ENCODE results near the gene SMARCA4. TPM values are rescaled to one million over a fixed set of nuclear protein-coding genes. Genes with fewer than 3 reads are reported as not detected.
"Not testable (repeated sequence)": the region's sequence is repeated elsewhere in the genome, so short reads cannot be mapped to it uniquely, and the experiment has no call there.

Gene SMARCA4
- total RNA-seq, 1 donor from 2014 or later: 38.3 TPM

DNA sequence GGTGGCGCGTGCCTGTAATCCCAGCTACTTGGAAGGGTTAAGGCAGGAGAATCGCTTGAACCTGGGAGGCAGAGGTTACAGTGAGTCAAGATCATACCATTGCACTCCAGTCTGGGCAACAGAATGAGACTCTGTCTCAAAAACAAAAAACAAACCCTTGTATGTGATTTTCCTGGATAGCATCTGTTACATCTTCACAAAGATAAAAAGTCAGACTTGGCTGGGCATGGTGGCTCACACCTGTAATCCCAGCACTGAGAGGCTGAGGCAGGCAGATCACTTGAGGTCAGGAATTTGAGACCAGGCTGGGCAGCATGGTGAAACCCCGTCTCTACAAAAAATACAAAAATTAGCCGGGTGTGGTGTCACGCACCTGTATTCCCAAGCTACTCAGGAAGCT is 136.5 kb downstream of the SMARCA4 start:
- DNase-seq (ENCODE audit: low spot score): not testable (repeated sequence)

DNA sequence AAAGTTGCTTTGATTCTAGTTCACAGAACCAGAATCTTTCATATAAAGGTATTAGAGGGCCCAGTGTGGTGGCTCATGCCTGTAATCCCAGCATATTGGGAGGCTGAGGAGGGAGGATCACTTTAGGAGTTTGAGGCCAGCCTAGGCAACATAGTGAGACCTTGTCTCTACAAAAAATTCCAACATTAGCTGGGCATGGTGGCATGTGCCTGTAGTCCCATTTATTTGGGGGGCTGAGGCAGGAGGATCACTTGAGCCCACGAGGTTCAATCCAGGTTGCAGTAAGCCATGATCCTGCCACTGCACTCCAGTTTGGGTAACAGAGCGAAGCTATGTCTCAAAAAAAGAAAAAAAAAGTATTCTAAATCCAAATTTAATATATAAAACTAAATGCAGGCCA is 137.5 kb downstream of the SMARCA4 start:
- DNase-seq (ENCODE audit: low spot score): no peak

DNA sequence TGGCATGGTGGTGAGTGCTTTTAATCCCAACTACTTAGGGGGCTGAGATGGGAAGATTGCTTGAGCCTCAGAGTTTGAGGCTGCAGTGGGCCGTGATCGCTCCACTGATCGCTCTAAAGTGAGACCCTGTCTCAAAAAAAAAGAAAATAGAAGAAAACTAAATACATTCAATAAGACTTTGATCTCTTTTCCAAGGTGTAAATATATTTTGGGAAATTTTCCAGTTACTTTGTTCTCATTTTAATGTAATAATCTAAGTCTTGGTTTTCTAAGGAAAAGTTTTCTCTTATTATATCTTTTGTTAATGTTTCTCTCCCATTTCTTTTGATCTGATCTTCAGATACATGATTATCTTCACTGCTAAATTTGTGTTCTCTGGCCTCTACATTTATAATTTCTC is 138.0 kb downstream of the SMARCA4 start:
- no peak for DNase-seq (ENCODE audit: low spot score)

DNA sequence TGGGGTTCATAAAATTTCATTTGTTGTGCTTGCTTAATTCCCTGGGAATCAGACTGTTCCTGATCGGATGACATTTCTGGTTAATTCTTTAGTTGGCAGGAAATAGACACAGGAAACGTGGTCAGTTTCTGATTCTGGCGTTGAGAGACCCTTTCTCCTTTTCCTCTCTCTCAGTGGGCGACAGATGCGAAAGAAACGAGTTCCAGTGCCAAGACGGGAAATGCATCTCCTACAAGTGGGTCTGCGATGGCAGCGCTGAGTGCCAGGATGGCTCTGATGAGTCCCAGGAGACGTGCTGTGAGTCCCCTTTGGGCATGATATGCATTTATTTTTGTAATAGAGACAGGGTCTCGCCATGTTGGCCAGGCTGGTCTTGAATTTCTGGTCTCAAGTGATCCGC is 139.2 kb downstream of the SMARCA4 start:
- DNase-seq (ENCODE audit: low spot score): no peak

DNA sequence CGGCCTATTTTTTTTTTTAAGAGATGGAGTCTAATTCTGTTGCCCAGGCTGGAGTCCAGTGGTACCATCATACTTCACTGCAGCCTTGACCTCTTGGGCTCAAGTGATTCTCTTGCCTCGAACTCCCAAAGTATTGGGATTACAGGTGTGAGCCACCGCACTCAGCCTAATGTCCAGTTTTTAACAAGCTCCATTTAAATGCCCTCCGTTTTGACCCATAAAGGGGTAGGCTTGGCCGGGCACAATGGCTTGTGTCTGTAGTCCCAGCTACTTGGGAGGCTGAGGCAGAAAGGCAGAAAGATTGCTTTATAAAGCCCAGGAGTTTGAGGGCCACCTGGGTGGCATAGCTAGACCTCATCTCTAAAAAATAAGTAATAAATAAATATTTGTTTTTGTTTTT is 140.2 kb downstream of the SMARCA4 start:
- DNase-seq (ENCODE audit: low spot score): no peak

DNA sequence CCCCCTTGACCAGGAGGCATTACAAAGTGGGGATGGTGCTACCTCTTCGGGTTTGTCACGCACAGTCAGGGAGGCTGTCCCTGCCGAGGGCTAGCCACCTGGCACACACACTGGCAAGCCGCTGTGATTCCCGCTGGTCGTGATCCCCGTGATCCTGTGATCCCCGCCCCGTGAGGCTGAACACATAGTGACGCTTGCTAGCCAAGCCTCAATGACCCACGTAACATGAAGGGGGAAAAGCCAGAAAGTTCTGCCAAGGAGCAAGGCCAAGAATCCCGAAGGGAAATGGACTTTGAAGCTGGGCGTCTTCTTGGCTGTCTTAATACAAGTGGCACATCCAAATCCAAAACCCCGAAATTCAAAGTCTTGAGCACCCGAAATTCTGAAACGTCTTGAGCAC is 142.1 kb downstream of the SMARCA4 start:
- no peak for DNase-seq (ENCODE audit: low spot score)

DNA sequence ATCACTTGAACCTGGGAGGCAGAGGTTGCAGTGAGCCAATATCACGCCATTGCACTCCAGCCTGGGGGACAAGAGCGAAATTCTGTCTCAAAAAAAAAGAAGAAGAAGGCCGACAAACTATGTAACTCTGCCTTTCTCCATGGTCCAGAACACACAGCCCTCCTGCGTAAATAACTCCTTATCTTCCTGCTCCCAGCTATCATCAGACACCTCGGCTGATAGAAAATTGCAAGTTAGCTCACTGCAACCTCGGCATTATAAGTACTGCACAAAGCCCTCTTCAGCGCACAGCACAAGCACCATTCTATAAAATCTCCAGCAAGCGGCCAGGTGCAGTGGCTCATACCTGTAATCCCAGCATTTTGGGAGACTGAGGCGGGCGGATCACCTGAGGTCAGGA is 142.8 kb downstream of the SMARCA4 start:
- not testable (repeated sequence) for DNase-seq (ENCODE audit: low spot score)

DNA sequence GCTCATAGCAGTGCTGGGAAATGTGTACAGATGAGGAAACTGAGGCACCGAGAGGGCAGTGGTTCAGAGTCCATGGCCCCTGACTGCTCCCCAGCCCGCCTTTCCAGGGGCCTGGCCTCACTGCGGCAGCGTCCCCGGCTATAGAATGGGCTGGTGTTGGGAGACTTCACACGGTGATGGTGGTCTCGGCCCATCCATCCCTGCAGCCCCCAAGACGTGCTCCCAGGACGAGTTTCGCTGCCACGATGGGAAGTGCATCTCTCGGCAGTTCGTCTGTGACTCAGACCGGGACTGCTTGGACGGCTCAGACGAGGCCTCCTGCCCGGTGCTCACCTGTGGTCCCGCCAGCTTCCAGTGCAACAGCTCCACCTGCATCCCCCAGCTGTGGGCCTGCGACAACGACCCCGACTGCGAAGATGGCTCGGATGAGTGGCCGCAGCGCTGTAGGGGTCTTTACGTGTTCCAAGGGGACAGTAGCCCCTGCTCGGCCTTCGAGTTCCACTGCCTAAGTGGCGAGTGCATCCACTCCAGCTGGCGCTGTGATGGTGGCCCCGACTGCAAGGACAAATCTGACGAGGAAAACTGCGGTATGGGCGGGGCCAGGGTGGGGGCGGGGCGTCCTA is 144.3 kb downstream of the SMARCA4 start:
- DNase-seq (ENCODE audit: low spot score): no peak

DNA sequence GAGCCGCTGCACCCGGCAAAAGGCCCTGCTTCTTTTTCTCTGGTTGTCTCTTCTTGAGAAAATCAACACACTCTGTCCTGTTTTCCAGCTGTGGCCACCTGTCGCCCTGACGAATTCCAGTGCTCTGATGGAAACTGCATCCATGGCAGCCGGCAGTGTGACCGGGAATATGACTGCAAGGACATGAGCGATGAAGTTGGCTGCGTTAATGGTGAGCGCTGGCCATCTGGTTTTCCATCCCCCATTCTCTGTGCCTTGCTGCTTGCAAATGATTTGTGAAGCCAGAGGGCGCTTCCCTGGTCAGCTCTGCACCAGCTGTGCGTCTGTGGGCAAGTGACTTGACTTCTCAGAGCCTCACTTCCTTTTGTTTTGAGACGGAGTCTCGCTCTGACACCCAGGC is 145.6 kb downstream of the SMARCA4 start:
- DNase-seq (ENCODE audit: low spot score): no peak

DNA sequence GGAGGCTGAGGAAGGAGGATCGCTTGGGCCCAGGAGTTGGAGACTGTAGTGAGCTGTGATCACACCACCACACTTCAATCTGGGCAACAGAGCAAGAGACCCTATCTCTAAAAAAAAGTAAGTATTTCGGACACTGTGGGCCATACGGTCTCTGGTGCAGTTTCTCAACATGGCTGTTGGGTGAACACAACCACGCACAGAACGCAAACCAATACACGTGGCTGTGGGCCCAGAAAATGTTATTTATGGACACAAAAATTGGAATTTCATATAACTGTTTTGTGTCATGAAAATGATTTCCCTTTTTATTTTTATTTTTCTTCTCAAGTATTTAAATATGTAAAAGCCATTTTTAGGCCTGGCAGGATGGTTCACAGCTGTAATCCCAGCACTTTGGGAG is 147.9 kb downstream of the SMARCA4 start:
- no peak for DNase-seq (ENCODE audit: low spot score)

DNA sequence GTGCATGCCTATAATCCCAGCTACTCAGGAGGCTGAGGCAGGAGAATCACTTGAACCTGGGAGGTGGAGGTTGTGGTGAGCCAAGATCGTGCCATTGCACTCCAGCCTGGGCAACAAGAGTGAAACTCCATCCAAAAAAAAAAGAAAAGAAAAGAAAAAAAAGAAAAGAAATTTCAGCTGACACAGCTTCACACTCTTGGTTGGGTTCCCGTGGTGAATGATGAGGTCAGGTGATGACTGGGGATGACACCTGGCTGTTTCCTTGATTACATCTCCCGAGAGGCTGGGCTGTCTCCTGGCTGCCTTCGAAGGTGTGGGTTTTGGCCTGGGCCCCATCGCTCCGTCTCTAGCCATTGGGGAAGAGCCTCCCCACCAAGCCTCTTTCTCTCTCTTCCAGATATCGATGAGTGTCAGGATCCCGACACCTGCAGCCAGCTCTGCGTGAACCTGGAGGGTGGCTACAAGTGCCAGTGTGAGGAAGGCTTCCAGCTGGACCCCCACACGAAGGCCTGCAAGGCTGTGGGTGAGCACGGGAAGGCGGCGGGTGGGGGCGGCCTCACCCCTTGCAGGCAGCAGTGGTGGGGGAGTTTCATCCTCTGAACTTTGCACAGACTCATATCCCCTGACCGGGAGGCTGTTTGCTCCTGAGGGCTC is 150.4 kb downstream of the SMARCA4 start:
- DNase-seq (ENCODE audit: low spot score): no peak

DNA sequence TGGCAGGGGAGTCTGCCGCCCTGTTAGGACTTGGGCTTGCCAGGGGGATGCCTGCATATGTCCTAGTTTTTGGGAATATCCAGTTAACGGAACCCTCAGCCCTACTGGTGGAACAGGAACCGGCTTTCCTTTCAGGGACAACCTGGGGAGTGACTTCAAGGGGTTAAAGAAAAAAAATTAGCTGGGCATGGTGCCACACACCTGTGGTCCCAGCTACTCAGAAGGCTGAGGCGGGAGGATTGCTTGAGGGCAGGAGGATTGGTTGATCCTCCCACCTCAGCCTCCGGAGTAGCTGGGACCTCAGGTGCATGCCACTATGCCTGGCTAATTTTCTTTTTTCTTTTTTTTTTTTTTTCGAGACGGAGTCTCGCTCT is 150.9 kb downstream of the SMARCA4 start:
- DNase-seq (ENCODE audit: low spot score): no peak

Other genes starting within 250 kb of the SMARCA4 start
- 62.8 TPM for gene DNM2, start 243.0 kb upstream of the SMARCA4 start, total RNA-seq (ENCODE audit: insufficient read depth, low replicate concordance)
- 22.4 TPM for gene TMED1, start 124.8 kb upstream of the SMARCA4 start, total RNA-seq (ENCODE audit: insufficient read depth, low replicate concordance)
- gene C19orf38, start 112.6 kb upstream of the SMARCA4 start, total RNA-seq (ENCODE audit: insufficient read depth, low replicate concordance): 3.9 TPM
- 17.8 TPM for gene CARM1, start 89.5 kb upstream of the SMARCA4 start, total RNA-seq (ENCODE audit: insufficient read depth, low replicate concordance)
- gene YIPF2, start 32.4 kb upstream of the SMARCA4 start, total RNA-seq (ENCODE audit: insufficient read depth, low replicate concordance): 70.3 TPM
- 32.5 TPM for gene TIMM29, start 32.2 kb upstream of the SMARCA4 start, total RNA-seq (ENCODE audit: insufficient read depth, low replicate concordance)
- gene LDLR, start 128.4 kb downstream of the SMARCA4 start, total RNA-seq (ENCODE audit: insufficient read depth, low replicate concordance): 120 TPM
- 4.3 TPM for gene SPC24, start 194.8 kb downstream of the SMARCA4 start, total RNA-seq (ENCODE audit: insufficient read depth, low replicate concordance)
- gene KANK2, start 236.5 kb downstream of the SMARCA4 start, total RNA-seq (ENCODE audit: insufficient read depth, low replicate concordance): 331 TPM